GM12874 (cell line): ENCODE results near the gene CTH.

ENCODE experiments used
- TF ChIP-seq, protein P1 (sequence below): IDR thresholded peaks from 2 replicates; pipeline ENCODE4 v1.5.1; 2011; ENCODE audit warnings: low read depth, mild to moderate bottlenecking, control low read depth, low read length, moderate library complexity; ENCODE audit not compliant: insufficient read depth

Gene CTH

DNA sequence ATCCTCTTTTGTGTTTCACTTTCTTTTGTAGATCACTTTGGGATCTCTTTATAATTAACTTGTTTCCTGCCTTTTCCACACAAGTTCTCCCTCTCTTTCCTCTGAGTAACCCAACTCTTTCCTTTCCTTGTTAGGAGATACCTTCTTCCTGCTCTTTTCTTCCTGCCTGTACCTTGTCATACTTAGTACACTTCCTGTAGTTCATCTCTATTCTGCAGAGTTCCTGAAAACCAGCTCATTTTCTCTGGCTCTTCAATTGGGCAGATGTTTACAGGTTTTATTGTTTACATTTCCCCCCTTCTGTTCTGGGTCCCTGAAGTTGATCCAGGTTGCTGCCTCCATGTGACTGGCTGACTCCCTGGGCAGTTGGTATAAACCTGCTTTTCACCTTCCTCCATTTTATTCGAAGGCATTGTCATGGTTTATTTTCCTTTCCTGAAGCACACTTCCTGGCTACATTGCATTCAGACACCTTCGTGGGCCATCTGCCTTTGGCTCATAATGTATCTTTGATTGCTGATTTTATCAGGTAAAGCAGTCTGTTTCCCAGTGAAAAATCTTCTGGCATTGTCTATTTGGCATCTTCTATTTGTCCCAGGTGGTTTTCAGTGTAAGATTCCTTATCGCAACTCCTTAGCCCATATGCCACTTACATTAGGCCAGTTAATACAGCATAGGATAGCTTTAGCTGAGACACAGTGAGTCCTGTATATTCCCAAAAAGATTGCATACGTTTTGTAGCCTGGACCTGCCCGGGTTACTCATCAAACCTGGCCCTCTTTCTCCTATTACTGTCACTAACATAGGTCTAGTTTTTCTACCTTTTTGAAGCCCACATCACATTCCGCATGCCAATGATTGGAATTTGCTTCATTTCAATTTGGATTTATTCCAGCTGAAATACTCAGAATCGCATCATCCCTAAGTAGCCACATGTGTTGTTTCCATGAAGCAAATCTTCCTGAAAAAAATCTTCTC, 15.4 kb downstream of the CTH start:
- TF ChIP-seq, protein P1, sequence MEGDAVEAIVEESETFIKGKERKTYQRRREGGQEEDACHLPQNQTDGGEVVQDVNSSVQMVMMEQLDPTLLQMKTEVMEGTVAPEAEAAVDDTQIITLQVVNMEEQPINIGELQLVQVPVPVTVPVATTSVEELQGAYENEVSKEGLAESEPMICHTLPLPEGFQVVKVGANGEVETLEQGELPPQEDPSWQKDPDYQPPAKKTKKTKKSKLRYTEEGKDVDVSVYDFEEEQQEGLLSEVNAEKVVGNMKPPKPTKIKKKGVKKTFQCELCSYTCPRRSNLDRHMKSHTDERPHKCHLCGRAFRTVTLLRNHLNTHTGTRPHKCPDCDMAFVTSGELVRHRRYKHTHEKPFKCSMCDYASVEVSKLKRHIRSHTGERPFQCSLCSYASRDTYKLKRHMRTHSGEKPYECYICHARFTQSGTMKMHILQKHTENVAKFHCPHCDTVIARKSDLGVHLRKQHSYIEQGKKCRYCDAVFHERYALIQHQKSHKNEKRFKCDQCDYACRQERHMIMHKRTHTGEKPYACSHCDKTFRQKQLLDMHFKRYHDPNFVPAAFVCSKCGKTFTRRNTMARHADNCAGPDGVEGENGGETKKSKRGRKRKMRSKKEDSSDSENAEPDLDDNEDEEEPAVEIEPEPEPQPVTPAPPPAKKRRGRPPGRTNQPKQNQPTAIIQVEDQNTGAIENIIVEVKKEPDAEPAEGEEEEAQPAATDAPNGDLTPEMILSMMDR, result no peak

DNA sequence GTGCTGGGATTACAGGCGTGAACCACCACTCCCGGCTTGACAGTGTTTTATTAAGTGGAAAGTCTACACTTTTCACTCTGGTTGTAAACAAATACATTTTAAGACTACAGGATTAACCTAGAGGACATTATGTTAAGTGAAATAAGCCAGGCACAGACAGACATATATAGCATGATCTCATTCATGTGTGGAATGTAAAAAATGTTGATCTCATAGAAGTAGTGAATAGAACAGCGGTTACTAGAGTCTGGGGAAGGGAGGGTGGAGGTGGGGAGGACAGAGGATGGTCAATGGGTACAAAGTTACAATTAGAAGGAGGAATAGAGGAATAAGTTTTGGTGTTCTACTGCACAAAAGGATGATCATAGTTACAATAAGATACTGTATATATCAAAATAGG, 16.9 kb downstream of the CTH start:
- TF ChIP-seq, protein P1, result no peak

DNA sequence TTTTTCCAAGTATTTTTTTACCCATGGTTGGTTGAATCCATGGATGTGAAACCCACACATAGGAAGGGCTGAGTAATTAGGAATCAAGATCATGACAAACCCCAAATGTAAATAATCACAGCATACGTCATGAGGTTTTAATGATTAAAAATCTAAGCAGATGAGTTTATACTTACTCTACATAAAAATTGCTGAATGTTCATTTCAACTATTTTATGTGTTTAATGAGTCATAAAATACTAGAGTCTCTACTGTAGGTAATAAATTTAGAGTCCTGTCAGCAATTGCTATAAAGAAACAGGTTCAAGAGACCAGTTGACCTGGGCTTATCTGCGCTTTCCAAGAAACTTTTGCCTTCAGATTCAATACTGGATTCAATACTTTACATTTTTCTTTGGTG, 18.2 kb downstream of the CTH start:
- TF ChIP-seq, protein P1, result no peak

DNA sequence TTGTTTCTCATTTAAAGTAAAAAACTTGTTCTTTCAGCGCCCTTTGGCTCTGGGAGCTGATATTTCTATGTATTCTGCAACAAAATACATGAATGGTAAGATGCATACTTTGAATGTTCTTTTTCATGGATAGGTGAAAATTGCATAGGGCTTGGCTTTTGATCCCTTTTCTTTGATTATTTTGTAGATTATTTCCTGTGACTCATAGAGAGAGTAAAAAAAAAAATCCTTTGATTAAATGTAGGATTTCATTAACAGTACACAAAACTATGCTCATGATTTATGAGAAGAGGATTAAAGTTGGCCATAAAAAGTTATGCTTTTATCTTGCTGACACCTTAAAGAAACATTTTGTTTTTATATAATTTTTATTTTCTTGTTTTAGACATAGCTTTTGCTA, 18.7 kb downstream of the CTH start:
- TF ChIP-seq, protein P1, result no peak

DNA sequence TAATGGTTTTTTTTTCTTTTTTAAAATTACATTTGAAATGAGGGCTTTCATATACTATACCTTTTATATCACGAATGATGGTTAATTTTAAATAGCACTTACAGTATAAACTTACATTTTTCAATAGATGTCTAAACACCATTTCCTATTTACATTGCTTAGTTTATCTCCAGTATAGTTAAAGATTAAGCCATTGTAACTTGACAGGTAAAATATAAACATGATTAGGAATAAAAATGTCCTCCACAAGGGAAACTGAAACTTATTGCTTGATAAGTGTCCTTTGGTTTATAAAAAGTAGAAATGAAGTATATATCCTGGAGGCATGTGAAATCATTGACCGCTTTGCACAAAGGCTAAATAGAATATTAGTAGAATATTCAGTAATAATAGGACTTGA, 20.2 kb downstream of the CTH start:
- TF ChIP-seq, protein P1, result no peak

DNA sequence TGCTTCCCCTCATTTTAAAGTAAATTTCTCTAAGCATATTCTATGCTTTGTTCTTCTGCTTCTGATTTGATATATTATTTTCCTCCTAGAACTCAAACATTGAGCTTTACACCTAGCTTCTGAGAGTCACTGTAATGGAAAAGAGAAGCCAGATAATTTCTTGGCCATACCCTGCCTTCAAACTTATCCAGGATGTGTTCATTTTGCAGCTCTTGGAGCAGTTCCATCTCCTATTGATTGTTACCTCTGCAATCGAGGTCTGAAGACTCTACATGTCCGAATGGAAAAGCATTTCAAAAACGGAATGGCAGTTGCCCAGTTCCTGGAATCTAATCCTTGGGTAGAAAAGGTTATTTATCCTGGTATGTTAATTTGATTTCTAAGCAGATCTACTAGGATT, 20.8 kb downstream of the CTH start:
- TF ChIP-seq, protein P1, result no peak

DNA sequence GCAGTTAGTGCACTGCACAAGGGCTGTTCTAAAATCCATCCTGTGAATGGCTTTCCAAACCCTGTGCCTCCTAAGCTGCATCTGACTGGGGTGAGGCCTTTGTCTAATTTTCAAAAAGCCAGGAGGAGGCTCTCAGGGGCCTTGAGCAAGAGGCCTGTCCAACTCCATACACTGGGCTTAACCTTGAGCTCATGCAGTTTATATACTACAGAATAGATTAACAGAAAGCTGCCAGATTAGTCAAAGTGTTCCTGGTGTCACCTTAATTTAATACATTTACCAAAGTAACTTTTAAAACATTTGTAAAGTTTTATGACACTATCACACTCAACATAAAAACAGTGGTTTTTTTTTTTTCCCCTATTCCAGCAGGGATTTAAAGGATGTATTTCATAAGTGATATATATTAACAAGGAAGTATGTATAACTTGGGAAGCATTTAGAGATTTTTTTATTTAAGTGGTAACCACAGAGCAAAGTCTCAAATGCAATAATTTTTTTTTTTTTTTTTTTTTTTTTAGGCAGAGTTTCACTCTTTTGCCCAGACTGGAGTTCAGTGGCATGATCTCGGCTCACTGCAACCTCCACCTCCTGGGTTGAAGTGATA, 23.3 kb downstream of the CTH start:
- TF ChIP-seq, protein P1, result no peak
